HG02588 (cell line): ENCODE results near the gene ZNF559.

ENCODE experiments used
- ATAC-seq: cut with Tn5 transposase; IDR thresholded peaks from one replicate; pipeline ENCODE4 v1.9.1; 2021; ENCODE audit warnings: mild to moderate bottlenecking, moderate library complexity; ENCODE audit not compliant: unreplicated experiment

Gene ZNF559

GRCh38 chr19:9352505-9352904, 28.5 kb downstream of the ZNF559 start:
- ATAC-seq: no peak

GRCh38 chr19:9353011-9353410, 29.0 kb downstream of the ZNF559 start:
- no peak for ATAC-seq

- ATAC-seq: no peak
These were observed 30.7 kb downstream of the ZNF559 start for GRCh38 chr19:9354651-9355050.

DNA sequence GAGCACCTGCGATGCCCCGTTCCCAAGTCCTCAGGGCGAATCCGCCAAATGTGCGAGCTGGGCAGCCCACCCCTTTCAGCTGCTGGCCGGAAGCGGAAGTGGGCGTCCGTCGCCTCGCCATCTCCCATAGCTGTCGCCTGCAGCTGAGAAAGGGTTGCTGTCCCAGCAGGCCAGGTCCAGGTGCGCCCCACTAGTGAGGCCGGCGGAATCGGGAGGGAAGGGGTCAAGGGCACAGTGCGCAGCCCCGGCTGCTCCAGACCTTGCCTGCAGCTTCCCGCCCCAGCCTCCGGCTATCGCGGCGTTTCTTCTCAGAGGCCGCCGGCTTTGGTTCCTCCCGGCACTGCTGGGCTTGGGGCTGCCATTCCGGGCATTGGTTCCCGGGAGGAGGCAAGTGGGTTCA, 38.9 kb downstream of the ZNF559 start, which contains the start of gene ZNF177:
Gene ZNF177, plus strand, starts transcription at position 109 of the 400 bp plus-strand sequence. CDS start 15,299 bp downstream, outside the sequence.
- ATAC-seq: no peak

DNA sequence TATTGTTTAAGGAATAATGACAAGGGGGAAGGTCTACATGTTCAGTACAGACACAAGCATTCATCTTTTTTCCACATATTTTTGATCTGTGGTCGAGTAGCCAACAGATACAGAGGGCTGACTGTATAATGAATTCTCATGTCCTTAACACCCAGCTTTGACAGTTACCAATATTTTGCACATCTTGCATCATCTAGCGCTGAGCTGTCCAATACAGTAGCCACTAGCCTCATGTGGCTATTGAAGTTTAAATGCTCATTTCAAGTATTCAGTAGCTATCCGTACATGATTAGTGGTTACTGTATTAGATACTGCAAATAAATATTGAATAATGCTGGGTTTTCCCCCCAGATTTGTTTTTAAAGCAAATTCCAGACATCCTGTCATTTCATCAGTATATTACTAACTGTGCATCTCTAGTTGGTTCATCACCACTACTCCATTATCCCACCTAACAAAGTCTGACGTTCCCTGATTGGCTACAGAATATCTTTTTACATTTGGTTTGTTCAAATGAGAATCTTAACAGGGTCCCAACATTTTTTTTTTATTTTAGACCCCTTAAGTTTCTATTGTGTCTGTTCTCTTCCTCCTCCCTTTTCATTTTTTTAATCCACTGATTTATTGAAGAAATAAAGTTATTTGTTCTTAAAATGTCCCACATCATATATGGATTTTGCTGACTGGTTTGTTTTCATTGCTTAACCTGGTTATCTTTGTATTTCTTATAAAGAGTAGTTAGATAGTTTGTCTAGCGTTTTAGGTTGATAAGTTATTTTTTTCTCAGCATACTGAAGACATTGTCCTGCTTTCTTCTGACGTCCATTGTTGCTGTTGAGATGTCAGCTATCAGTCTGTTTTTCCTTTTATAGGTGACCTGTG, 47.0 kb downstream of the ZNF559 start:
- ATAC-seq: no peak

DNA sequence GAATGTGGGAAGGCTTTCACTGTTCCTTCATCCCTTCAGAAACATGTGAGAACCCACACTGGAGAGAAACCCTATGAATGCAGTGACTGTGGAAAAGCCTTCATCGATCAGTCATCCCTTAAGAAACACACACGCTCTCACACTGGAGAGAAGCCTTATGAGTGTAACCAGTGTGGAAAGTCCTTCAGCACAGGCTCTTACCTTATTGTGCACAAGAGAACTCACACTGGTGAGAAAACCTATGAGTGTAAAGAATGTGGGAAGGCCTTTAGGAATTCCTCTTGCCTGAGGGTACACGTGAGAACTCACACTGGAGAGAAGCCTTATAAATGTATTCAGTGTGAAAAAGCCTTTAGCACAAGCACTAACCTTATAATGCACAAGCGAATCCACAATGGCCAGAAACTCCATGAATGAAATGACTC, 57.4 kb downstream of the ZNF559 start:
- no peak for ATAC-seq
